ENCODE results near the gene CSK.

GRCh38 chr15:74820056-74820455, 38.2 kb downstream of the CSK start:
- no peak for TF ChIP-seq CTCF (conservative IDR thresholded peaks at IDR 0.05; ENCODE audit: low read depth, low read length)
- TF ChIP-seq EZH2 (IDR thresholded peaks at IDR 0.05; ENCODE audit: borderline replicate concordance, low read depth, low read length, poor library complexity, severe bottlenecking), result no peak
